HCT116 (cell line): ENCODE data around the gene SORBS1. TPM values are rescaled to one million over a fixed set of nuclear protein-coding genes. Genes with fewer than 3 reads are reported as not detected.

Experiments used
- ATAC-seq: fragments of 200-7000 bp; cut with Tn5 transposase; 2 replicates; pipeline ENCODE4 v1.9.1; 2020; ENCODE audit warnings: mild to moderate bottlenecking, moderate library complexity
- BruUV-seq: library from RNA; stranded (reverse); fragments of 400-500 nt; replicated peaks from 2 replicates; lab custom pipeline; 2021; lab: Mats Ljungman, UMichigan
- CTCF ChIA-PET: fragments of 300-600 bp; sonication (Branson Sonifier 250); formaldehyde crosslinking; loops from one replicate; lab custom pipeline; 2021; ENCODE audit warnings: antibody characterized with exemption; lab: Charles Lee
- POLR2A ChIA-PET: fragments of 300-600, 350-600 bp; sonication (Branson Sonifier 250); formaldehyde crosslinking; loops from one replicate; lab custom pipeline; 2021; ENCODE audit warnings: antibody characterized with exemption; lab: Charles Lee
- RAD21 ChIA-PET, 2 experiments: fragments of 300-600 bp; sonication (Branson Sonifier 250); formaldehyde crosslinking; loops; one replicate each; lab custom pipeline; 2023; ENCODE audit warnings: low total read pairs in 2 of 2; ENCODE audit not compliant: uncharacterized antibody in 2 of 2, unreplicated experiment in 2 of 2, low non-redundant PET in 1 of 2; lab: Charles Lee
- DNase-seq: peaks from one replicate; pipeline ENCODE4 v3.0.0-alpha.2; 2010; ENCODE audit warnings: low read depth, low spot score
- H2AFZ ChIP-seq: fragments of 200-600 bp; shearing (Covaris generic), sonication (generic); 2 replicates; pipeline ENCODE4 v1.6.1; 2017; ENCODE audit warnings: low read depth, mixed run types, mixed read lengths, antibody characterized with exemption, low read length; ENCODE audit not compliant: poor library complexity, severe bottlenecking
- H3K27ac ChIP-seq: 2 replicates; pipeline ENCODE4 v1.5.1; 2012; ENCODE audit warnings: low read depth, low read length
- H3K27me3 ChIP-seq: fragments of 200-600 bp; sonication (generic); 2 replicates; pipeline ENCODE4 v1.6.1; 2016; ENCODE audit warnings: mixed run types, low read length, mixed read lengths; ENCODE audit not compliant: insufficient read depth
- H3K36me3 ChIP-seq, 2 experiments: fragments of 200-500 bp in 1 of 2; fragments of 200-600 bp in 1 of 2; sonication (Bioruptor generic) in 1 of 2; sonication (generic) in 1 of 2; 2 replicates each; pipeline versions ENCODE4 v1.5.1 to v1.6.1; 2014 to 2016; ENCODE audit warnings: low read length in 2 of 2, inconsistent platforms in 1 of 2, mixed read lengths in 1 of 2, mixed run types in 1 of 2; ENCODE audit not compliant: insufficient read depth in 2 of 2, control insufficient read depth in 1 of 2
- H3K4me1 ChIP-seq, 2 experiments: fragments of 200-600 bp in 1 of 2; sonication (generic) in 1 of 2; 2 replicates each; pipeline versions ENCODE4 v1.5.1 to v1.6.1; 2012 to 2017; ENCODE audit warnings: low read length in 2 of 2, inconsistent platforms in 1 of 2, mild to moderate bottlenecking in 1 of 2, mixed read lengths in 1 of 2, mixed run types in 1 of 2, moderate library complexity in 1 of 2; ENCODE audit not compliant: insufficient read depth in 2 of 2, control insufficient read depth in 1 of 2
- H3K4me2 ChIP-seq: fragments of 200-600 bp; sonication (generic); 2 replicates; pipeline ENCODE4 v1.6.1; 2017; ENCODE audit warnings: mixed run types, low read length, mixed read lengths
- H3K4me3 ChIP-seq, 2 experiments: fragments of 200-600 bp in 1 of 2; sonication (generic) in 1 of 2; replicated peaks in 1 of 2; 2 replicates each; pipeline ENCODE4 v1.5.1; 2011 to 2016; ENCODE audit warnings: low read length in 2 of 2, control low read depth in 1 of 2, low read depth in 1 of 2, mild to moderate bottlenecking in 1 of 2, mixed read lengths in 1 of 2, mixed run types in 1 of 2
- H3K79me2 ChIP-seq: fragments of 200-600 bp; sonication (generic); 2 replicates; pipeline ENCODE4 v1.6.1; 2017; ENCODE audit warnings: mild to moderate bottlenecking, mixed run types, low read length, moderate library complexity, mixed read lengths; ENCODE audit not compliant: insufficient read depth
- H3K9ac ChIP-seq: fragments of 200-600 bp; sonication (generic); 2 replicates; pipeline ENCODE4 v1.6.1; 2016; ENCODE audit warnings: low read length, mixed read lengths
- H3K9me2 ChIP-seq: fragments of 200-600 bp; sonication (generic), shearing (Covaris generic); 2 replicates; pipeline ENCODE4 v1.6.1; 2017; ENCODE audit warnings: mixed run types, mild to moderate bottlenecking, moderate library complexity; ENCODE audit not compliant: insufficient read depth
- H3K9me3 ChIP-seq, 2 experiments: fragments of 200-500 bp in 1 of 2; fragments of 200-600 bp in 1 of 2; sonication (Bioruptor generic) in 1 of 2; sonication (generic) in 1 of 2; 2 replicates each; pipeline ENCODE4 v1.6.1; 2014 to 2017; ENCODE audit warnings: low read length in 2 of 2, mixed read lengths in 2 of 2, inconsistent platforms in 1 of 2, low read depth in 1 of 2, mild to moderate bottlenecking in 1 of 2, mixed run types in 1 of 2, moderate library complexity in 1 of 2; ENCODE audit not compliant: control insufficient read depth in 1 of 2, insufficient read depth in 1 of 2
- H4K20me1 ChIP-seq: fragments of 200-600 bp; sonication (generic), shearing (Covaris generic); 2 replicates; pipeline ENCODE4 v1.6.1; 2017; ENCODE audit warnings: mixed run types, mild to moderate bottlenecking, moderate library complexity; ENCODE audit not compliant: insufficient read depth
- CEBPB ChIP-seq: IDR thresholded peaks from 2 replicates; pipeline ENCODE4 v1.6.1; 2012; ENCODE audit warnings: low read depth
- ELF1 ChIP-seq: IDR thresholded peaks from 2 replicates; pipeline ENCODE4 v1.6.1; 2012; ENCODE audit warnings: low read depth, borderline replicate concordance
- EZH2 ChIP-seq: fragments of 200-600 bp; sonication (generic); IDR thresholded peaks from 2 replicates; pipeline ENCODE4 v1.6.1; 2017; ENCODE audit warnings: antibody characterized with exemption, mixed run types
- EZH2phosphoT487 ChIP-seq: fragments of 200-600 bp; IDR thresholded peaks from 2 replicates; pipeline ENCODE4 v1.6.1; 2018; ENCODE audit warnings: antibody characterized with exemption, borderline replicate concordance
- FOSL1 ChIP-seq: IDR thresholded peaks from 2 replicates; pipeline ENCODE4 v1.6.1; 2012; ENCODE audit warnings: low read depth
- POLR2A ChIP-seq: IDR thresholded peaks from 2 replicates; pipeline ENCODE4 v1.7.0; 2011; ENCODE audit warnings: borderline replicate concordance; ENCODE audit not compliant: insufficient read depth, insufficient read length; ENCODE audit errors: extremely low read depth
- POLR2AphosphoS5 ChIP-seq: IDR thresholded peaks from 2 replicates; pipeline ENCODE4 v1.6.1; 2011; ENCODE audit warnings: mild to moderate bottlenecking, low read depth, low read length, moderate library complexity
- RAD21 ChIP-seq: IDR thresholded peaks from 2 replicates; pipeline ENCODE4 v1.6.1; 2012; ENCODE audit warnings: low read depth, mild to moderate bottlenecking
- SIN3A ChIP-seq: IDR thresholded peaks from 2 replicates; pipeline ENCODE4 v1.6.1; 2012; ENCODE audit warnings: low read depth
- TCF7L2 ChIP-seq: IDR thresholded peaks from 2 replicates; pipeline ENCODE4 v1.7.0; 2011; ENCODE audit warnings: borderline replicate concordance, inconsistent platforms; ENCODE audit not compliant: insufficient read depth, insufficient read length; ENCODE audit errors: extremely low read depth
- YY1 ChIP-seq: IDR thresholded peaks from 2 replicates; pipeline ENCODE4 v1.6.1; 2011; ENCODE audit warnings: low read length, low read depth, moderate library complexity, mild to moderate bottlenecking; ENCODE audit not compliant: insufficient replicate concordance; ENCODE audit errors: extremely low read depth
- ZFX ChIP-seq: fragments of 450-650 bp; IDR thresholded peaks from 2 replicates; pipeline ENCODE4 v1.6.1; 2017
- ZNF274 ChIP-seq: fragments of 200-500 bp; sonication (Bioruptor generic); IDR thresholded peaks from 2 replicates; pipeline ENCODE4 v1.6.1; 2014; ENCODE audit warnings: mild to moderate bottlenecking, low read depth, low read length, inconsistent platforms
- intact Hi-C: fragments of 100-400 bp; cut with micrococcal nuclease; formaldehyde crosslinking; loops from 2 replicates; pipeline ENCODE4 v1.10.0; 2022
- total RNA-seq: library from RNA; stranded (reverse); gene quantifications from one replicate; pipeline ENCODE4 v1.2.1, GENCODE V29; 2021; ENCODE audit not compliant: unreplicated experiment
- TF ChIP-seq, protein P1 (sequence below): IDR thresholded peaks from 2 replicates; pipeline ENCODE4 v1.6.1; 2012
- TF ChIP-seq, protein P2 (sequence below), 3 experiments: fragments of 200-600 bp in 1 of 3; sonication (generic) in 1 of 3; IDR thresholded peaks in 2 of 3; conservative IDR thresholded peaks in 1 of 3; 2 replicates each; pipeline ENCODE4 v1.5.1; 2012 to 2017; ENCODE audit warnings: low read depth in 2 of 3, low read length in 2 of 3, antibody characterized with exemption in 1 of 3, borderline replicate concordance in 1 of 3, control low read depth in 1 of 3, mild to moderate bottlenecking in 1 of 3, mixed read lengths in 1 of 3, mixed run types in 1 of 3, moderate library complexity in 1 of 3; ENCODE audit not compliant: insufficient read depth in 1 of 3

Gene SORBS1
- total RNA-seq, 1 experiment from 2014 or later, result 3.4 TPM

DNA sequence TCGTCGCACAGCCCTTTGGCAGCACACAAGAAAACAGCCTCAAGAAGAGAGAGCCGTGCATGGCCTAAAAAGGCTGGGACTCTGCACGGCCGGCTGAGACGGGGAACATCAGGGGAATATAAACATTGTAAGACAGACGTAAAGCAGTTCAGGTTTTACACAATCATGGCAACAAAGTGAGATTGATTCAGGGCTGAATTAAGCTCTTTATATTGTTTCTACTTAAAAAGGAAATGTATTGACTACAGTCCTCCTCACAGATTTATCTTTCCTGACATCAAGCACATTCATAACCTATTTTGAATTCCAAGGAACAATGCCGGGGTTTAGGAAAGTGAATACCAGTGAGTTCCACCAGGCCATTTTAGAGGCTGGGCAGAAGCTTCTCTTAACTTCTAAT, 25.2 kb downstream of the SORBS1 start:
- Histone ChIP-seq H3K79me2 (no peaks in the 10 kb centered on the region), H3K27me3 (no peaks in the 10 kb centered on the region), H4K20me1 (no peaks in the 10 kb centered on the region), H3K4me1 (peaks cover 0 to 13% of the 10 kb centered on the region in 2 experiments; a peak in 3 of 4 replicates), H3K9me3 (no peaks in the 10 kb centered on the region), H3K9me2 (no peaks in the 10 kb centered on the region), H3K4me2 (no peak overlapping the region), H3K27ac (no peak overlapping the region), H2AFZ (no peak overlapping the region), H3K4me3 (no peak overlapping the region), H3K9ac (no peak overlapping the region), H3K36me3 (no peaks in the 10 kb centered on the region)
- RAD21 ChIA-PET, result no interaction called here
- BruUV-seq, result no TSS peak
- TF ChIP-seq POLR2A (no peak), ELF1 (no peak), RAD21 (no peak), EZH2 (no peak), ZNF274 (no peak), SIN3A (no peak), FOSL1 (no peak), EZH2phosphoT487 (no peak), ZFX (no peak), TCF7L2 (no peak), CEBPB (no peak), YY1 (no peak), POLR2AphosphoS5 (no peak)
- TF ChIP-seq, protein P1, sequence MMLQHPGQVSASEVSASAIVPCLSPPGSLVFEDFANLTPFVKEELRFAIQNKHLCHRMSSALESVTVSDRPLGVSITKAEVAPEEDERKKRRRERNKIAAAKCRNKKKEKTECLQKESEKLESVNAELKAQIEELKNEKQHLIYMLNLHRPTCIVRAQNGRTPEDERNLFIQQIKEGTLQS, result no peak
- TF ChIP-seq, protein P2, sequence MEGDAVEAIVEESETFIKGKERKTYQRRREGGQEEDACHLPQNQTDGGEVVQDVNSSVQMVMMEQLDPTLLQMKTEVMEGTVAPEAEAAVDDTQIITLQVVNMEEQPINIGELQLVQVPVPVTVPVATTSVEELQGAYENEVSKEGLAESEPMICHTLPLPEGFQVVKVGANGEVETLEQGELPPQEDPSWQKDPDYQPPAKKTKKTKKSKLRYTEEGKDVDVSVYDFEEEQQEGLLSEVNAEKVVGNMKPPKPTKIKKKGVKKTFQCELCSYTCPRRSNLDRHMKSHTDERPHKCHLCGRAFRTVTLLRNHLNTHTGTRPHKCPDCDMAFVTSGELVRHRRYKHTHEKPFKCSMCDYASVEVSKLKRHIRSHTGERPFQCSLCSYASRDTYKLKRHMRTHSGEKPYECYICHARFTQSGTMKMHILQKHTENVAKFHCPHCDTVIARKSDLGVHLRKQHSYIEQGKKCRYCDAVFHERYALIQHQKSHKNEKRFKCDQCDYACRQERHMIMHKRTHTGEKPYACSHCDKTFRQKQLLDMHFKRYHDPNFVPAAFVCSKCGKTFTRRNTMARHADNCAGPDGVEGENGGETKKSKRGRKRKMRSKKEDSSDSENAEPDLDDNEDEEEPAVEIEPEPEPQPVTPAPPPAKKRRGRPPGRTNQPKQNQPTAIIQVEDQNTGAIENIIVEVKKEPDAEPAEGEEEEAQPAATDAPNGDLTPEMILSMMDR (IDR thresholded peaks at IDR 0.05 in 2 of 3, conservative IDR thresholded peaks at IDR 0.05 in 1 of 3; ENCODE audit: borderline replicate concordance in 1 of 3, insufficient read depth in 1 of 3, low read depth in 2 of 3, low read length in 2 of 3), result no peak
- POLR2A ChIA-PET, result no interaction called here
- CTCF ChIA-PET, result no interaction called here
- ATAC-seq (no peak), DNase-seq (no peak)
- intact Hi-C loops, result no loop called here
